SJSA1 (cell line): ENCODE results near the gene RUFY2. TPM values are rescaled to one million over a fixed set of nuclear protein-coding genes. Genes with fewer than 3 reads are reported as not detected.

Experiments used
- total RNA-seq: library from RNA; depleted of rRNA; stranded (reverse); fragments of >200 nt; shearing (Covaris generic); gene quantifications from 2 replicates; pipeline ENCODE4 v1.2.3, GENCODE V29; 2014; rRNA removed

Gene RUFY2
- total RNA-seq, 1 experiment from 2014 or later: 21.8 TPM

Other genes starting within 250 kb of the RUFY2 start
- gene ATOH7, start 175.2 kb downstream of the RUFY2 start, total RNA-seq: not detected in 2 replicates
- gene HNRNPH3, start 75.2 kb downstream of the RUFY2 start, total RNA-seq: 19.2 and 33.5 TPM in 2 replicates
- 3.2 and 3.3 TPM in 2 replicates for gene PBLD, start 74.3 kb downstream of the RUFY2 start, total RNA-seq
- 23.9 and 49.9 TPM in 2 replicates for gene DNA2, start 64.7 kb upstream of the RUFY2 start, total RNA-seq
- 9.3 and 21.0 TPM in 2 replicates for gene SLC25A16, start 120.2 kb upstream of the RUFY2 start, total RNA-seq
- 1.9 and 4.4 TPM in 2 replicates for gene TET1, start 153.1 kb upstream of the RUFY2 start, total RNA-seq